A549 treated with Hydrocortisone at 1 μM for 4 hours (cell line): Measurements from ENCODE around the gene DIP2B. TPM values are rescaled to one million over a fixed set of nuclear protein-coding genes. Genes with fewer than 3 reads are reported as not detected.

ENCODE experiments used
- total RNA-seq: library from RNA; stranded (reverse); fragments of 200-300 nt; extraction: Qiagen RNA extraction; gene quantifications from 5 replicates; pipeline ENCODE4 v1.2.3, GENCODE V29; 2022

The DIP2B gene, protein sequence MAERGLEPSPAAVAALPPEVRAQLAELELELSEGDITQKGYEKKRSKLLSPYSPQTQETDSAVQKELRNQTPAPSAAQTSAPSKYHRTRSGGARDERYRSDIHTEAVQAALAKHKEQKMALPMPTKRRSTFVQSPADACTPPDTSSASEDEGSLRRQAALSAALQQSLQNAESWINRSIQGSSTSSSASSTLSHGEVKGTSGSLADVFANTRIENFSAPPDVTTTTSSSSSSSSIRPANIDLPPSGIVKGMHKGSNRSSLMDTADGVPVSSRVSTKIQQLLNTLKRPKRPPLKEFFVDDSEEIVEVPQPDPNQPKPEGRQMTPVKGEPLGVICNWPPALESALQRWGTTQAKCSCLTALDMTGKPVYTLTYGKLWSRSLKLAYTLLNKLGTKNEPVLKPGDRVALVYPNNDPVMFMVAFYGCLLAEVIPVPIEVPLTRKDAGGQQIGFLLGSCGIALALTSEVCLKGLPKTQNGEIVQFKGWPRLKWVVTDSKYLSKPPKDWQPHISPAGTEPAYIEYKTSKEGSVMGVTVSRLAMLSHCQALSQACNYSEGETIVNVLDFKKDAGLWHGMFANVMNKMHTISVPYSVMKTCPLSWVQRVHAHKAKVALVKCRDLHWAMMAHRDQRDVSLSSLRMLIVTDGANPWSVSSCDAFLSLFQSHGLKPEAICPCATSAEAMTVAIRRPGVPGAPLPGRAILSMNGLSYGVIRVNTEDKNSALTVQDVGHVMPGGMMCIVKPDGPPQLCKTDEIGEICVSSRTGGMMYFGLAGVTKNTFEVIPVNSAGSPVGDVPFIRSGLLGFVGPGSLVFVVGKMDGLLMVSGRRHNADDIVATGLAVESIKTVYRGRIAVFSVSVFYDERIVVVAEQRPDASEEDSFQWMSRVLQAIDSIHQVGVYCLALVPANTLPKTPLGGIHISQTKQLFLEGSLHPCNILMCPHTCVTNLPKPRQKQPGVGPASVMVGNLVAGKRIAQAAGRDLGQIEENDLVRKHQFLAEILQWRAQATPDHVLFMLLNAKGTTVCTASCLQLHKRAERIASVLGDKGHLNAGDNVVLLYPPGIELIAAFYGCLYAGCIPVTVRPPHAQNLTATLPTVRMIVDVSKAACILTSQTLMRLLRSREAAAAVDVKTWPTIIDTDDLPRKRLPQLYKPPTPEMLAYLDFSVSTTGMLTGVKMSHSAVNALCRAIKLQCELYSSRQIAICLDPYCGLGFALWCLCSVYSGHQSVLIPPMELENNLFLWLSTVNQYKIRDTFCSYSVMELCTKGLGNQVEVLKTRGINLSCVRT (N-terminal part only)
- total RNA-seq, result 11.7 to 17.5 TPM (median 13.8 TPM) in 5 replicates

DNA sequence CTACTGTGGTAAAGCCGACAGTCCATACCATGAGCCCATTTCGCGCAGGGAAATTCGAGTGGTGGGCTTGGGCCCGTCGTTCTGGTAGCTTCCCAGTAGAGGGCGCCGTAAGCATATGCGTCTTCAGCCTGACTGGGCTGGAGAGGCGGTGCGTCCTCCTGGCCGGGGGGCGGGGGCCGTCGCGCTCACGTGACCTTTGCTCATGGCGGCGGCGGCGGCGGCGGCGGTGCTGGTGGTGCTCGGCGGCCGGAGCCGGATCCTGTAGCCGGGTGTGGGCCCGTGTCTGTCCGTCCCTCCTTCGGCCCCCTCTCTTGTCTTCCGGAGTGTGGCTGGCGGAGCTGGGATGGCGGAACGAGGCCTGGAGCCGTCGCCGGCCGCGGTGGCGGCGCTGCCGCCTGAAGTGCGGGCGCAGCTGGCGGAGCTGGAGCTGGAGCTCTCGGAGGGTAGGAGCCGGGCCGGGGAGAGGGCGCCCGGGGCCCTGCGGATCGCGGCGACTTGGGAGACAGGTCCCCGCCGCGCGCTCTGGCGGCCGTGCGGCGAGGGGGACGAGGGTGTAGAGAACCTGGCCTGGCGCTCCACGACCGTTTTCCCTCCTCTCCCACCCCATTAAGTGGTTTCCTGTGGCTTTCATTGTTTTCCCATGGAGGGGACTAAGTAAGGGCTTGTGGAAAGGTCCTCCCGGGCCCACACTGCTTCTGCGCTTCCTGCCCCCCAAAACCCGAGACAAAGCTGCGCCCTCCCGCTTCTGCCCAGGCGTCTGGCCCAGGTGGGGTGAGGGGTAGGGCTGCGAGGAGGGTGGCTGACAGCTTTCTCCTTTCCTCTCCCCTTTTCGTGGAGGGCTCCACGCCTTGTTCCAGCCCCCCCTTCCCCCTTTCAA, at the start of gene DIP2B:
Gene DIP2B, plus strand, starts transcription at position 188 of the 877 bp plus-strand sequence. Its CDS starts 156 bp downstream, at position 344.

DNA sequence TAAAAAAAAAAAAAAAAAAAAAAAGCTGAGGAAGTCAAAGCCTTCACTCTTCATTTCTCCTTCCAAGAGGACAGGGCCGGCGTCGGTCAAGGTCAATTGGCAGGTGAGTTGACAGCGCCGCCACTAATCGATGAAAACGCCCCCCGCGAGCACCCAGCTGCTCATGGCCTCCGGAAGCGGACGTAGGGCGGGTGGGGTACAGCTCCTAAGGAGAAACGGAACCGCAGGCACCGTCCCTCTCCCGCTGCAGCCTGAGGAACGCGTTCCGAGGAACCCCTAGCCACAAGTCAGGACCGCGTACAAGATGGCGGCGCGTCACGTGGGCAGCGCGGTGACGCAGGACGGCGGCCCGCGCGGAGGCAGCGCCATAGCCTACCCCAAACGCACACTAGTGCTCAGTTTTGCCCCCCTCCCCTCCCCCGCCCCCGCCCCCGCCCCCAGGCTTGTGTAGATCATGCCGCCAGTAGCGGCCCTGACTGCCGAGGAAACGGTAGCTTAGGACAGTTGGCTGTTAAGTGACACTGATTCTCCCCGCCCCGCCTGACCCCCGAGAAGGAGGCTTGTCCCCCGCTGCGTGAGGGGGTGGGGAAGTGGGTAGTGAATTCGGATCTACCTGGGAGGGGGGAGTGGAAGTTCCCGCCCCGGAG, 259.0 kb downstream of the DIP2B start, which contains the start of gene ATF1:
Gene ATF1, plus strand, starts transcription at position 463 of the 647 bp plus-strand sequence. CDS start 16,045 bp downstream, outside the sequence.

Other genes with a start within 250 kb of the DIP2B start
- gene LIMA1, start 221.5 kb upstream of the DIP2B start, total RNA-seq, result 4.8 to 7.6 TPM (median 5.4 TPM) in 5 replicates
- not detected in 5 replicates for gene FAM186A, start 108.4 kb upstream of the DIP2B start, total RNA-seq
- 34.4 to 54.5 TPM (median 41.4 TPM) in 5 replicates for gene LARP4, start 104.1 kb upstream of the DIP2B start, total RNA-seq